Activated gamma-delta T cell treated with Interleukin-2 at 50 U/mL for 16 hours (primary cell): ENCODE results near the gene CNOT2.

Experiments
- DNase-seq: peaks from one replicate; pipeline ENCODE4 v3.0.0-alpha.2; 2020

The CNOT2 gene, protein sequence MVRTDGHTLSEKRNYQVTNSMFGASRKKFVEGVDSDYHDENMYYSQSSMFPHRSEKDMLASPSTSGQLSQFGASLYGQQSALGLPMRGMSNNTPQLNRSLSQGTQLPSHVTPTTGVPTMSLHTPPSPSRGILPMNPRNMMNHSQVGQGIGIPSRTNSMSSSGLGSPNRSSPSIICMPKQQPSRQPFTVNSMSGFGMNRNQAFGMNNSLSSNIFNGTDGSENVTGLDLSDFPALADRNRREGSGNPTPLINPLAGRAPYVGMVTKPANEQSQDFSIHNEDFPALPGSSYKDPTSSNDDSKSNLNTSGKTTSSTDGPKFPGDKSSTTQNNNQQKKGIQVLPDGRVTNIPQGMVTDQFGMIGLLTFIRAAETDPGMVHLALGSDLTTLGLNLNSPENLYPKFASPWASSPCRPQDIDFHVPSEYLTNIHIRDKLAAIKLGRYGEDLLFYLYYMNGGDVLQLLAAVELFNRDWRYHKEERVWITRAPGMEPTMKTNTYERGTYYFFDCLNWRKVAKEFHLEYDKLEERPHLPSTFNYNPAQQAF

DNA sequence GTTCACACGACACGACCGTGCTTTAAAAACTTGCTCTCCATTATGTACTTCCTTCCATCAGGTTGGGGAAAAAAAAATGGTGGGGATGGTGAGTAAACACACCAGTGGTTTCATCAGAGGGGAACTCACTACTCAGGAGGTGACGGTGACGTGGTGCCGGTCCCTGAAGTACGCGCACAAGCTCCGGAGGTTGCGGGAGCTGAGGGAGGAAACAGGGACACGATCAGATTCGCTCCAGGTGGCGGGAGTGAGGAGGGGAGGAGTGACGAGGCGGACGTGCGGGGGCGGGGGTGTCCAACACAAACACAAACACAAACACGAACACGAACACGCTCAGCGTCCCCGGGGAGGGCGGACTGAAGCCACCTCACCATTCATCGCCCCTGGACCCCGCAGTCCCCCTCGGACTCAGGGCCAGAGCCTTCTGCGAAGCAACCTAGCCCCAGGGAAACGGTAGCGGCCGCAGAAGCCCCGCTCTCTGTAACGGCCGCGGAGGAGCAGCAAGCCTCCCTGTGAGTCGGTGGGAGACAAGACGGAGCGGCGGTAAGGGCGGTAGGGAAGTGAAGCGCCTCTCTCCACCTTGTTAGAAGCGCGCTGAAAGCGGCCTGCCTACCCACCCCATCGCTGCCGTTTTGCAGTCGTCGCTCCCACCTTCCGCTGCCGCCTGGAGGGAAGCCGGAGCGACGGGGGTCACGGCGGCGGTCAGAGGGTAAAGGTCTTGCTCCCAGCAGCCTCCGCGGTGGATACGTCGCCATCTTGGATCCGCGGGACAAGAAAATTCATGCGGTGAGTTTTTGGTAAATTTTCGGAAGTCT, at the start of gene CNOT2:
Gene CNOT2, plus strand, starts transcription at position 739 of the 815 bp plus-strand sequence. CDS start 34,794 bp downstream, outside the sequence.
- peak; percentile 88 for DNase-seq

DNA sequence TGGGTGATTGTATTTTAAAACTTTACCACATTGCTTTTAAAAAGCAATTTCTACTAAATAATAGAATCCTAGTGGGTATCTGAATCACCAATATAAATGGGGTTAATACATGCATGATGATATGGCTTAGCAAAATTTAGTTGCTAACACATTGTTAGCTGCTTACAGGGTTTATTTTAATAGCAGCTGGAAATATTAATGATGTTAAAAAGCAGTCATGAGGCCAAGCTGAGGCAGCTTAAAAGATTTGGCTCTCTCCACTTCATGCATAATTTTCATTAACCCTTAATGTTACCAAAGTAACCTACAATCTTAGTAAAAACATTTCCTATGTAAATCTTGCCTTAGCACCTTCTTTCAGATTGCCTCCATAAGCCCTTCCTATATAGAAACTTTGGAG, 49.2 kb upstream of the CNOT2 start:
- DNase-seq, result no peak

DNA sequence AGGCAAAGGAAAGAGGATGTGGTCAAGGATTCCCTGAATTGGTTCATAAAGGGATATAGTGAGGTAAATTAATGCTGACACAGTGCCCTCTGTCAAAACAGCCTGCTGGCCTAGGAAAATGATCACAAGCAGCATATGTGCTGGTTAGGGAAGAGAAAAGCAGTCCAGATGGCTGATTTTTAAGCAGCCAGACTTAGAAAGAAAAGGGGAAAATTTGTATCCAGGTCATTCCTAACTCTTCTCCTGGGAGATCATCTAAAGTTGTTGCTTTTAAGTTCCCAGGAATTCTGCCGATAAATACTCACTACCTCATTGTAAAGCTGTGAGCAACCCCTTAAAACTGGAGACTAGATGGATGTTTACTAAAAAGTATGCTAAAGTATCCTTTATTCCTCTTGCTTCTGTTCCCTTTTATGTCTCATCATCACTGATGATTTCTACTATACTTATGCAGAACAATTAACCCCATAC, 46.4 kb upstream of the CNOT2 start:
- DNase-seq, result no peak

DNA sequence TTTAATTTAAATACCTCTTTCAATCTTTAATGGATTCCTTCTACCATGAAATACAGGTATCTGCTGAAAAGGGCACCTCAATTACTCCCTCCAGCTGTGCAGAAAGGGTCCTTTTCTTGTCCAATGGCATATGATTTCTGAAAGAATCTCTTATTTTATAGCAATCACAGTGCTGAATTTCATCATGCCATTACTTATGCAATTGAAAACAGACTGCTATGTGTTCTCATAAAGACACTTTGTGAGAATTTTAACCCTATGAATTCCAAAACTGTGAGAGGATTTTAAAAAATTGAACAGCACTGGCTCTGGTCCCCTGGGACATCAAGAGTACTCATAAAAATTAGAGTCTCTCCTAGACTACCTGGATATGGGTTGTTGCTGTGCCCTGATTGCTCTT, 45.9 kb upstream of the CNOT2 start:
- no peak for DNase-seq

DNA sequence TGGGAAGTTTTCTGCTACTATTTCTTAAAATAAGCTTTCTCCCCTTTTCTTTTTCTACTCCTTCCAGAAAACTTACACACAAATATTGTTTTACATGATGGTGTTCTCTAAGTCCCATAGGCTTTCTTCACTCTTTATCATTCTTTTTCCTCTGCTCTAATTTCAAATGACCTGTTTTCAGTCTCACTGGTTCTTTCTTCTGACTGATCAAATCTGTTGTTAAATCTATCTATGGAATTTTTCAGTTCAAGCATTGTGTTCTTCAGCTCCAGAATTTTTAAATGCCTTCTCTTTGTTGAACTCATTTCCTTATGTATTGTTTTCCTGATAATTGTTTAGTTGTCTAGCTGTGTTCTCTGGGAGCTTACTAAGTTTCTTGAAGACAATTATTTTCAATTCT, 29.5 kb upstream of the CNOT2 start:
- DNase-seq, result no peak

DNA sequence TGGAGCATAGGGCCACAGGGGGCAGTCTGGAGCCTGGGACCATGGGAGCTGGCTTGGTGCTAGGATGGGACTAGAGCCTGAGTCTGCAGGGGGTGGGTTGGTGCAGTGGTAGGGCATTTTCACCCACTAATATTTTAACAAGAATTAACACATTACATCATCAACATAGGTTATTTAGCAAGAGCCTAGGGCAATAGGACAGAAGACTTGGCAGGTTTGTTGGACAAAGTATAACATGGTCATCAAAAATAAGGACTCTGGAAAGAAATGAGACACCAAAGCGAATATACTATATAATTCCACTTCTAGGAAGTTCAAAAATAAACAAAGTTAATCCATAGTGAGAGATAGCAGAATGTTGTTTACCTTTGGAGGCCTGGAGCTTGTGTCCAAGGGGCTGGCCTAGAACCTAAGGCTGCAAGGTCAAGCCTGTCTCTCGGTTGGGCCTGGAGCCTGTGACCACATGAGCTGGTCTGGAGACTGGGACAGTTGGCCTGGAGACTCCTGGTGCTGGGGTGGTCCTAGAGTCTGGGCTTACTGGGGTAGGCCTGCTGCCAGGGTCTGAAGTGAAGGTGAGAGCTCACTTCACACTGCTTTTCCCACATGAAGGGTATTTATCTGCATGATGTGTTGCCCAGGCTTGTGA, 28.1 kb upstream of the CNOT2 start:
- DNase-seq, result no peak

DNA sequence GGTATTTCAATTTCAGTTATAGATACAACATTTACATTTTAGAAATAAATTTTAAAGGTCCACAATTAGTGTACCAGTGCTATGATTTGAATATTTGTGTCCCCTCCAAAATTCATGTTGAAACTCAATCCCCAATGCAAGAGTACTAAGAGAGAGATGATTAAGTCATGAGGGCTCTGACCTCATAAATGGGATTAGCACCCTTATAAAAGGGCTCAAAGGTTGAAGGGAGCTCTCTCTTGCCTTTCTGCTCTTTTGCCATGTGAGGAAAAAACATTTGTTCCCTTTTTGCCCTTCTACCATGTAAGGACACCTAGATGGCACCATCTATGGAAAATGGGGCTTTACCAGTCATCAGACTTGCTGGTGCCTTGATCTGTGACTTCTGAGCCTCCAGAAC, 25.8 kb upstream of the CNOT2 start:
- DNase-seq, result no peak

DNA sequence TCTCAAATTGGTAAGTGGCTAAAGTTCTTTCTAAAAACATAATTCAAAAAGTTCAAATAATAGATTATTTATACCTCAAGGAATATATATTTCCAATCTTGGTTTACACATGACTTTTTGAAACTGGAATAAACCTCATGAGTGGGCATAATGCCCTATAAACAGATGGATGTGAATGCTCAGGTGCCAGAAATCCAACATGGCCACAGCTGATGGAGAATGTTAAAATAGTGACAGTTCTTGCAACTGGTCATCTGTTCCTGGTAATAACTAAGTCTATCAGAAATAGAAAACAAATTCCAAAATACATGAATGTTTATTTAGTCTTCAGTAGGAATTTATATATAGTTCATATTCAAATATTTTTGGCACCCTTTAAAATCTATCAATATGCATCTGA, 21.6 kb upstream of the CNOT2 start:
- no peak for DNase-seq

DNA sequence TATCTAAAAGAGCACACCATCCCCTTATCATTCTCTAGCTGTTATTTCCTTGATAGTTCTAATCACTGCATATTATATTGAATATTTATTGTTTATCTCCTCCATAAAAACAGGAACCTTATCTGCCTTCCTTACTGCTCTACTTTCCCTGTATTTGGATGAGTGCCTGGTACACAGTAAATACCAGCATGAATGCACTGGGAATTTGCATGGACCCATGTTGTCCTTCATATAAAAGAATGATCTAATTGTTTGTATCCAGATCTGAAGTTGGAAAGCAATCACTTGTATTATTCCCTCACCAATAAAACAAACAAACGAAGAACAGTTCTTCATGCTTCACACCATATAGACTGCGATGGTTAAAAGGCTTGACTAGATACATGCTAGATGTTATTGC, 15.3 kb upstream of the CNOT2 start:
- no peak for DNase-seq

DNA sequence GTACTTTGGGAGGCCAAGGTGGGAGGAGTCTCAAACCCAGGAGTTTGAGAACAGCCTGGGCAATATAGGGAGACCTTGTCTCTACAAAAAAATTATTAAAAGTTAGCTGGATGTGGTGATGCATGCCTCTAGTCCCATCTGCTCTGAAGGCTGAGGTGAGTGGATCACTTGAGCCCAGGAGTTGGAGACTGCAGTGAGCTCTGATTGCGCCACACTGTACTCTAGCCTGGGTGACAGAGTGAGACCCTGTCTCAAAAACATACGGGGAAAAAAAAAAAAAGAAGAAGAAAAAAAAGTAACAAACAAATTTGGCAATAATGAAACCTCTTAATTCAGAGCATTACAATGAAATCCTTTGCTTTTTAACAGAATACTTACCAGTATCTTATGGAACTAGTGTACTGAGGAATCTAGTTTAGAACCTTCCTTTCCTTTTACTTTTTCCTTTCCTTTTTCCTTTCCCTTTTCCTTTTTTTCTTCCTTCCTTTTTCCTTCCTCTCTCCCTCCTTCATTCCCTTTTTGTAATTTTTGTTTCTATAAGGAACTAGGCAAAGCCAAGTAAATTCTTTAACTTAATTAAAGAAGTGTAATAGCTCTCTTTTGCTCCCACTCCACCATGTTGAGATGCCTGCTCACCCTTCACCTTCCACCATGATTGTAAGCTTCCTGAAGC, 12.2 kb upstream of the CNOT2 start:
- no peak for DNase-seq

DNA sequence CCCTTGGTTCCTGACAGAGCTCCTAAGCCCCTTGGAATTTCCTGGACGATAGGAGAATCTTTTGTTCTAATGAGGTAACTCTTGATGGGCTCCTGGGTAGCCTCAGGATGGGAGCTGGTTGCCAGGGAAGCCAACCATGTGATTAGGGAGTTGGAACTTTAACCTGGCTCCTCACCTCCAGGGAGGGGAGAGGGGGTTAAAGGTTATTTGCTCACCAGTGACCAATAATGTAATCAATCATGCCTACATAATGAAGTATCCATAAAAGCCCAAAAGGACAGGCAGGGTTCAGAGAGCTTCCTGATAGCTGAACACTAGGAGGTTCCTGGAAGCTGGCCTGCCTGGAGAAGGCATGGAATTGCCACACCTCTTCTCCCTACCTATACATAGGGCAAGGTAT, 6.2 kb upstream of the CNOT2 start:
- DNase-seq, result no peak

DNA sequence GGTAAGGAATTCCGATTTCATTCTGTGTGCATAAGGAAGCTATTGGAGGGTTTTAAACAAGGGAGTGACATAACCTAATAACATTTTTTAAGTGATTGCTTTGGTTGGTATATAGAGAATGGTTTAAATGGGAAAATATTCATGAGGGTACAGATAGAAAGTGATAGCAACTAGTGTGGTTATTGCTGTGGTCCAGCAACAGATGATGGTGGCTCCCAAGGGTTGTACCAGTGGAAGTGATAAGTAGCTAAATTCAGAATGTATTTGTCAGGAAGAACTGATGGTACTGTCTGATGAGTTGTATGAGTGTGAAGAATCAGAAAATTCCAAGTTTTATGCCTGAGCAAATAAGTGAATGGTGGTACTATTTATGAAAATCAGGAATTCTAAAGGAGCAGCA, 2.6 kb upstream of the CNOT2 start:
- no peak for DNase-seq

DNA sequence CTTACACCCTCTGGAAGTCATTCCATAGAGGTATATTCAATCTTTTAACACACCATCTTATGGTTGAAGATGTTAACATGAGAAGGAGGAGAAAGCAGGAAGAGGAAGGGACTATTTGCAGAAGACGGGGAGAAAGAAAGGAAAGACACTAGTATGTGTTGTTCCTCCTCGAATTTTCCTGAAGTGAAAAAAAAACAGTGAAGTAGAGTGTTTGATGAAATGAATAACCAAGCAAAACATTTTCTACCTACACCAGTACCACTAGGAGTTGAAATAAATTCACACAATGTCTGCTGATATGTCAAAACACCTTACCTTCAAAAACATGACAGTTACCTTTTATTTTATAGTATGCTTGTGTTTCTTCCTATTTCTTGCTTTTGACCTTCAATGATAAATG, 1.4 kb upstream of the CNOT2 start:
- no peak for DNase-seq

DNA sequence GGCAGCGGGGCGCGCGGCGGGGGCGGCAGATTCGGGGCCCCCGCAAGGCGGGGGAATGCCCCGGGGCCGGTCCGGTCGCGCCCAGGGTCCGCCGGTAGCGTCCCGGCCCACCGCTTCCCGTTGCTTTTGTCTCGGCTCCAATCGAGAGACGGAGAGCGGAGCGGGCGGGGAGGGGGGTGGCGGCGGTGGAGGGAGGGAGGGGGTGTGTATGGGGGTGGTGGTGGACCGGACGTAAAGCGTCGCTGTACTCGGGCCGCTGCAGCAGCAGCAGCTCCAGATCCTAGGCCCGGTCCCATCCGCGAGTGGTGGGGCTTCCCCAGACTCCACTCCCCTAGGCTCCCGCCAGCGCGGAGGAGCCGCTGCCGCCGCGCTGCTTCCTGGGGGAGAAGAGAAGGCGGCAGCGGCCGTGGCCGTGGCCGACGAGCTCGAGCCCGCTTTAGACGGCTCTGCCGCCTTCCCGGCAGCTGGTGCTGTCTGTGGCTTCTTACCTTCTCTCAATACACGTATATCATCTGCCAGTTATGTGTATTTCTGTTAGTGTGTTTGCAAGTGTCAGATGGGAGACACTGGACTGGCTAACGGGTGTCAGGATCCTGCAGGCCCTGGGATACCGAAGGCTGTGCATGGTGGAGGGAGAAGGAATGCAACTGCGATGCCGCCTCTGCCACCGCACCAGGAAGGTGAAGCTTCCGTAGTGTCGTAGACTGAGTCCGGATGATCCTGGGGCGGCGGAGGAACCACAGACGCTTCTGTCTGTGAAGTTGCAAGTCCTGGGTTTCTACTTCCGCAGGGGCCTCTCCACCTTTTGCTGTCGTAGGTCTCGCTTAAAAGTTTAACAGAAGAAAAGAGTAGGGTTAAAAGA, 508 bp downstream of the CNOT2 start:
- peak; percentile 68 for DNase-seq

DNA sequence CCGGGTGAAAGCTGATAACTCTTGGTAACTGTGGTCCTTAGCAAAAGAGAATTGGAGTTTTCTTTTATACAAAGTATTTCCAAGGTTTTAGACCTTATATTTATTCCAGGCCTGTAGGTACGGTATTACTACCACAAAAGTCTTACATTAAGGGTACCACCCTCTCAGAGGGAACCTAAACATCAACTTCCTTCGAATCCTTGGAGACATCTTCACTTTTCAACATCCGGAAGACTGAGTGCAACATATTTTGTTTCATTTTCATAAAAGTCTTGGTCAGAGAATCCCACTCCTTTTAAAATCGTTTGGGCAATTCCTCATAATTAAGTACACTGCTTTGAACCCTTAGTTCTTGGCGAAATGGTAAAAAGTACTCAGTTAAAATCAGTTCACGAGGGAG, 1.2 kb downstream of the CNOT2 start:
- no peak for DNase-seq

DNA sequence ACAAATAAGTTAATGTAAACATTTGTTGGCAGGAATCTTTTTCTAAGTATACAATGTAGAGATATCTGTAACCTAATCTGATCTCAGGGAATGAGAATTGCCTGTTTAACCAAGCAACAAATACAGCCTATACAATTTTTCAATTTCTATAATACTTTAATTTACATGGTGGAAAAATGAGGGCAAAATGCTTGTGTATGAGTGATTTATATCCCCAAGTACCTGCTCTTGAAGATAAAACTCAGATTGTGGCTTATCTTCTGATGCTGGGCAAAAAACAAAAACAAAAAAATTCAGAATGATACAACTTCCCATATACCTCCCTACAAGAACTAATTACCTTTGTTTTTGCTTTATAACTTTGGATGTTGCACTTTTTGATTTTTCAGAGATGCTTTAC, 2.2 kb downstream of the CNOT2 start:
- no peak for DNase-seq

DNA sequence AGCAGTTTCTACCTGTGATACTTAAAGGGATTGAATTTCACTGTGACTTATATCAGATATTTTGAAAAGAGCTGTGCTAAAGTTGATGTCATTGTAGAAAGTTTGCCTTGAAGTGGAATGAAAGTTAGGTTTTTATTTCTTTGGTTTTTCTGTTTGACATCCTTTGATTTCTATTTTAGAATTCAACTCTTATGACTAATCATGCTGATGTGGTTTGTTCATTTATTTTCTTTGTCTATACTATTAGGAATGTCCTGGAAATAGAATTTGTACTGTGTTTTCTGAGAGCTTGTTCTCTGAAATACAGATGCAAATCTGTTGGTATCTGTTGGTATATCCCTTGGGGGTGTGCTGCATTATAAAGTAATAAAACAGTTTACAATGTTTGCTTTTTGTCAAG, 3.3 kb downstream of the CNOT2 start:
- DNase-seq, result no peak

DNA sequence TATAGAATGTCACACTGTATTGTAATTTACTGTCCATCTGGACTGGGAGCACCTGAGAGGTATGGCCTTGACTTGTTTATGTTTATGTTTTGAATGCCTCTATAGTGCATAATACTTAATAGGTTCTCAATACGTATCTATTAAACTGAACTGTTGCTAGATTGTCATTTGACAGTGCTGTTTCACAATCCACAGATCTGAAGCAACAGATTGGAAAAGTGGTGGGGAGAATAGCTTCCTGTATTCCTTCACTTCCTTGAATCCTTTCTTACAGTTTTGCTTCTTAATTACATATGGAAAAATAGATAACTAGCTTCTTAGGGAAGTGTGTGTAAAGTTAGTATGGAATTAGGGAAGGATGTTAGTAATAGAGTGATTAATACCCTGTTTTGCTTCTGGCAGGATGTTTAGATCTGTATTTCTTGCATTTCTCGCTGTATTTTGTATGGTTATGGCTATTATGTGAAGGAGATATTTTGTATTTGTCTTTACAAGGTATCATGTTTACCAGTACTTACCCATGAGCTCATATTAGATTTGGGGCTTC, 4.5 kb downstream of the CNOT2 start:
- no peak for DNase-seq

DNA sequence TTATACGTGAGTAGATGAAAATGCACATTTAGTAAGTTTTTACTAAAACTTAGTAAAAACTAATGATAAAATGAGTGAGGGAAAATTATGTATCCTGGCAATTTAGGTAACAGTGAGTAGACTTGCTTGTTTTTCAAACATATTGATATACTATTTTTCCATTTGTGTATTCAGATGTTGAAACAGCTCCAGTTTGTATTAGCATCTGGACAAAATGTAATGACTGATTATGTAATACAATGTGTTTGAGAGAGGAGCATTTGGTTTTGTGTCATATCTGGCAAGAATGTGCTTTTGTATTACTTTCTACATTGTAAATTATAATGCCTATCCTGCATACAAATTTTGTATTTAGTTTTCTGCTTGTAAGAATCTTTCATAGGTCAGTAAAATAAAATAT, 5.6 kb downstream of the CNOT2 start:
- DNase-seq, result no peak

DNA sequence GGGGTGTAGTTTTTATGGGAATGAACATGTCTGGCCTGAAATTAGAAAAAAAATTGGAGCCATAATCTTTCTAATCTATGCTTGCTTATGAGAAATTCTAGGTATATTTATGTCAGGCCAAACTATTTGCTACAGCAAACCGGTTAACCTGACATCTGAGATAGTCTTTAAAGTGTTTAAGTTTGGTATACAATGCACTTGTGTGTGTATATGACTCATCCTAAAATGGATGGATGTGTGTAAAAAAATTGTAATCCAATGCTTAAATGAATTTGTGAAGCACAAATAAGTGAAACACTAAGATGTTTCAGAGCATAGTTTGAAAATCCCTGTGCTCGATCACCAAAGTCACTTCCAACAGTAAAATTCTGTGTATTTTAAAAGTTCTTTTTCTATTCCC, 6.7 kb downstream of the CNOT2 start:
- no peak for DNase-seq

DNA sequence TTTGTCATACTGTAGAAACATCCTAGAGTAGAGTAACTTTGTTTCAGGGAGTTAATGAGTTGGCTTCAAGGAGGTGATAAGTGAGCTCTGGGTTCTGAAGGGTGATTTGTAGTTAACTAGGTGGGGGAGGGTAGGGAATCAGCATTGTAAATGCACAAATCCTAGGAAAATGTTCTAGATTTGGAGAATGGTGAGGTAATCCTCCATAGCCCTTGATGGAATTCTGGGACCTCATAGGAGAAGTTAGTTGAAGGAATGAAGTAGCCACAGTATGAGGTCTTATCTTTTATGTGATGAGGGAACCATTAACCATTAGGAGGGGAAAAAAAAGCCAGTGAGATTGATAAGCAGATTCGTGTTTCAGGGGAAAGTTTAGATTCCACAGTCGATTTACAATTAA, 8.0 kb downstream of the CNOT2 start:
- no peak for DNase-seq

DNA sequence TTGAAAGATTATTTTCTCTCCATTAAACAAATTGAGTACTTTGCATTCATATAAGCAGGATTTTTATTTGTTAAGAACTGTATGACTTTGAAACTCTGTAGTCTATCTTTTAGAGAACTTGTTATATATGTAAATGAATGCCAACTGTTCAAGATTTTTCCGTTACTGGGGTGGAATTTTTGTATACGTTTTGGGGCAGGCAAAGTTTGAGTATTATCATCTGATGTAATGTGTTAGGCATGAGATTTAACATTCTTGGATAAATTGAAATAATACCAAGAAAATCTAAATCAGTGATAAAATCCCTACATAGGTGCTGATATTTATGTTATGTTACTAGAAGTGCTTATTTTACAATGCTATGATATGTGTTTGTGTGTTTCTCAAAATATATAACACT, 8.4 kb downstream of the CNOT2 start:
- no peak for DNase-seq
